HG03521 (cell line): Measurements from ENCODE around the gene NLK.

Source experiments
- ATAC-seq: cut with Tn5 transposase; IDR thresholded peaks from one replicate; pipeline ENCODE4 v1.9.1; 2021; ENCODE audit warnings: mild to moderate bottlenecking, moderate library complexity; ENCODE audit not compliant: unreplicated experiment

NLK gene

GRCh38 chr17:28039251-28039650, 3.2 kb upstream of the NLK start:
- ATAC-seq = no peak

- ATAC-seq = no peak
These were observed 2.1 kb upstream of the NLK start for GRCh38 chr17:28040406-28040805.

- peak; percentile 88 for ATAC-seq
These were observed 1.2 kb upstream of the NLK start for GRCh38 chr17:28041068-28041843.

GRCh38 chr17:28041844-28042656, 427 bp upstream of the NLK start:
- no peak for ATAC-seq

GRCh38 chr17:28042721-28043291, 329 bp downstream of the NLK start:
- ATAC-seq = no peak

GRCh38 chr17:28043296-28043695, 819 bp downstream of the NLK start:
- ATAC-seq = no peak

GRCh38 chr17:28043741-28044140, 1.3 kb downstream of the NLK start:
- no peak for ATAC-seq

- ATAC-seq = no peak
These were observed 2.8 kb downstream of the NLK start for GRCh38 chr17:28045304-28045703.

- ATAC-seq = no peak
These were observed 3.8 kb downstream of the NLK start for GRCh38 chr17:28046034-28046825.

- ATAC-seq = no peak
These were observed 5.3 kb downstream of the NLK start for GRCh38 chr17:28047806-28048205.

GRCh38 chr17:28049071-28049470, 6.6 kb downstream of the NLK start:
- no peak for ATAC-seq

- no peak for ATAC-seq
These were observed 10.7 kb downstream of the NLK start for GRCh38 chr17:28053044-28053670.

- ATAC-seq = no peak
These were observed 11.2 kb downstream of the NLK start for GRCh38 chr17:28053725-28054124.

- no peak for ATAC-seq
These were observed 13.2 kb downstream of the NLK start for GRCh38 chr17:28055546-28056275.

- no peak for ATAC-seq
These were observed 13.8 kb downstream of the NLK start for GRCh38 chr17:28056276-28056620.

GRCh38 chr17:28057731-28058246, 15.3 kb downstream of the NLK start:
- ATAC-seq = peak; percentile 76

- ATAC-seq = no peak
These were observed 17.2 kb downstream of the NLK start for GRCh38 chr17:28059675-28060074.

- no peak for ATAC-seq
These were observed 23.2 kb downstream of the NLK start for GRCh38 chr17:28065706-28066105.

- ATAC-seq = no peak
These were observed 26.6 kb downstream of the NLK start for GRCh38 chr17:28069061-28069460.

GRCh38 chr17:28071179-28071578, 28.7 kb downstream of the NLK start:
- ATAC-seq = no peak
